Adrenal gland (tissue), 5 donors: ENCODE data around the gene ARPC2.

Source experiments
- CTCF ChIP-seq, 6 experiments: fragments of 450-650 bp in 4 of 6; fragments of 200-600 bp in 2 of 6; sonication (generic) in 1 of 6; IDR thresholded peaks; 1 replicate in 5 of 6; 2 replicates in 1 of 6; pipeline versions ENCODE4 v1.5.1 to v1.8.0; 2016 to 2021; ENCODE audit warnings: antibody characterized with exemption in 6 of 6, mild to moderate bottlenecking in 2 of 6, moderate library complexity in 1 of 6
- POLR2A ChIP-seq, 2 donors: fragments of 450-650 bp; IDR thresholded peaks; one replicate each; pipeline ENCODE4 v1.6.1; 2017; ENCODE audit warnings: antibody characterized with exemption in 2 of 2, mild to moderate bottlenecking in 2 of 2, moderate library complexity in 1 of 2
- donor health status: DM: no; HTN: no; CAD: no.

GRCh38 chr2:218298314-218298875, 81.4 kb downstream of the ARPC2 start:
- TF ChIP-seq POLR2A (IDR thresholded peaks at IDR 0.05) = no peak
- TF ChIP-seq CTCF (IDR thresholded peaks at IDR 0.05) = no peak
